ENCODE results near the gene ADRA1B.

ADRA1B gene

DNA sequence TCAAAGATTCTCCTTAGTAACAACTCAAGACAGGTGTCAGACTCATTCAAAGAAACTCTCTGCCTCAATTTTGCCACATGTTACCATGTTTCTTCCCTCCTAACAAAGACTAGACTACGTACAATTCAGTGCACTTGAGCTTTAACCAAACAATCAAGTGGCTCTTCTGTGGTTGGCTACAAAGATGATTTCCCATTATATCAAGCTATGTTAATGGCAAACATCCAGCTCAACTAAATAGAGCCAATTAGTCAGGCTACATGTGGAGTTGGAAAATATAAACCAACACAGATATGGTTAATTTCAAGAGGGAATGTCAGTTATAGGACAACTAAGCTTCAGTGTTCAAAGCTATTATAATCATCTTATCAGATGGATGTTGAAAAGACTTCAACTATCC is 29.2 kb upstream of the ADRA1B start:
- Histone ChIP-seq H3K4me1 (ENCODE audit: insufficient read depth, low read length) (no peaks in the 10 kb centered on the region), H3K4me3 (ENCODE audit: low read depth in 1 of 2, low read length in 2 of 2) (no peak overlapping the region), H3K9me3 (ENCODE audit: low read length) (no peaks in the 10 kb centered on the region)

DNA sequence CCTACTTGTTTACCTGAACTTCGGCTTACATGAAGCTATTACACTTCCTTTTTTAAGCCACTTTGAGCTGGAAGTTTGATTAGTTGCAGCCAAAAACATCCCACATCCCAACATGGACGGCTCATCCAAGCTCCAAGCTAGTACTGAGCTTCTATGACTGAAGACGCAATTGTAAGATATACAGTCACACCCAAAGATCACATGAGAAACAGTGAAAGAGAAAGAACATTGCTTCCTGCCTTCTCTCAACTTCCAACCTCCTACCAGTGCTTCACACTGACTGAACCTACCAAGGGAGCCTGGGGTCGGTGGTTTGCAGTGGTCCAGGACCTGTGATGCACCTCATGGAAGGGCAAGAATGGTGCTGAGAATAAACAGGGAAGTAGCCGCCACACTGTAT is 27.4 kb upstream of the ADRA1B start:
- Histone ChIP-seq H3K27ac (ENCODE audit: low read depth, low read length) (no peak overlapping the region), H3K4me1 (ENCODE audit: insufficient read depth, low read length) (no peaks in the 10 kb centered on the region), H3K9me3 (ENCODE audit: low read length) (no peaks in the 10 kb centered on the region), H3K27me3 (ENCODE audit: control insufficient read depth in 1 of 2, insufficient read depth in 2 of 2, low read length in 2 of 2) (no peaks in the 10 kb centered on the region), H3K9ac (ENCODE audit: low read length) (no peak overlapping the region), H3K36me3 (ENCODE audit: insufficient read depth, low read length) (no peaks in the 10 kb centered on the region), H3K4me3 (ENCODE audit: low read depth in 1 of 2, low read length in 2 of 2) (no peak overlapping the region)

More for the DNA sequence above, 29.2 kb upstream of the ADRA1B start:
- no peaks in the 10 kb centered on the region for H3K27me3 ChIP-seq (ENCODE audit: control insufficient read depth in 1 of 2, insufficient read depth in 2 of 2, low read length in 2 of 2)
- H3K9ac ChIP-seq (ENCODE audit: low read length): no peak overlapping the region
- no peak overlapping the region for H3K27ac ChIP-seq (ENCODE audit: low read depth, low read length)
- H3K36me3 ChIP-seq (ENCODE audit: insufficient read depth, low read length): no peaks in the 10 kb centered on the region

DNA sequence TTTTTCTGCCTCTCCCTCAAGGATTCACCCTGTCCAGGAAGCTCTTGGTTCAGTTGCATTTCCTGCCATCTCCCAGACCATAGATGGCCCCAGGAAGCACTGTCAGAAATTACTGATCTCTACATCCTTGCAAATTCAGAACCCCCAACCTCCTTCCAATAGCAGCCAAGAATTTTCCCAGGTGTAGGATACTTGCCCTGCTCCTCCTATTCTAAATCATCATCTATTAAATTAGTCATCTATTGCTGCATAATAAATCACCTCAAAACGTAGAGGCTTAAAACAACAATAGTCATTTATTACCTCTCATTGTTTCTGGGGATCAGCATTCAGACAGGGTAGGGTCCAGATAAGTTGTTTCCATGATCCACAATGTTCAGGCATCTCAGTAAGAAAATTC is 26.1 kb upstream of the ADRA1B start:
- no peaks in the 10 kb centered on the region for H3K27me3 ChIP-seq (ENCODE audit: control insufficient read depth in 1 of 2, insufficient read depth in 2 of 2, low read length in 2 of 2)
- H3K4me1 ChIP-seq (ENCODE audit: insufficient read depth, low read length): no peaks in the 10 kb centered on the region
- no peak overlapping the region for H3K27ac ChIP-seq (ENCODE audit: low read depth, low read length)
- H3K9me3 ChIP-seq (ENCODE audit: low read length): no peaks in the 10 kb centered on the region
- H3K4me3 ChIP-seq (ENCODE audit: low read depth in 1 of 2, low read length in 2 of 2): no peak overlapping the region
- H3K9ac ChIP-seq (ENCODE audit: low read length): no peak overlapping the region
- H3K36me3 ChIP-seq (ENCODE audit: insufficient read depth, low read length): no peaks in the 10 kb centered on the region

DNA sequence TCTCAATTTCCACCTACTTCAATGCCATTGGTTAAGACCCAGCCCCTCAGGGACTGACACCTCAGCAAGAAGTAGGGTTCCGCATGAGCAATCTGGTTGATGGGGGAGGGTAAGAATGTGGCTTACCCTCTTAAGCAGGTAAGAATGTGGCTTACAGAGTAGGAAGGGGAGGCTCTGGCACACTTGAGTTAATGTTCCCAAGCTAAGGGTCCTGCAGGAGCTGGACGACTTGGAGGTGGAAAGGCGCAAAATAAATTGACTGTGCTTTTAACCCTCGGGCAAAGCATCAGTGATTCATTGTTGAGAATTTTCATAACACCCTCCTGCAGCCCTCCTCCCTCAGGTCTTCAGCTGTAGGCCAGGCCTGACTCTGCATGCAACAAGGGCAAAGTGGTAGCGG is 24.9 kb upstream of the ADRA1B start:
- Histone ChIP-seq H3K27me3 (ENCODE audit: control insufficient read depth in 1 of 2, insufficient read depth in 2 of 2, low read length in 2 of 2) (no peaks in the 10 kb centered on the region), H3K27ac (ENCODE audit: low read depth, low read length) (no peak overlapping the region), H3K4me1 (ENCODE audit: insufficient read depth, low read length) (no peaks in the 10 kb centered on the region), H3K36me3 (ENCODE audit: insufficient read depth, low read length) (no peaks in the 10 kb centered on the region), H3K9ac (ENCODE audit: low read length) (no peak overlapping the region), H3K9me3 (ENCODE audit: low read length) (no peaks in the 10 kb centered on the region), H3K4me3 (ENCODE audit: low read depth in 1 of 2, low read length in 2 of 2) (no peak overlapping the region)

DNA sequence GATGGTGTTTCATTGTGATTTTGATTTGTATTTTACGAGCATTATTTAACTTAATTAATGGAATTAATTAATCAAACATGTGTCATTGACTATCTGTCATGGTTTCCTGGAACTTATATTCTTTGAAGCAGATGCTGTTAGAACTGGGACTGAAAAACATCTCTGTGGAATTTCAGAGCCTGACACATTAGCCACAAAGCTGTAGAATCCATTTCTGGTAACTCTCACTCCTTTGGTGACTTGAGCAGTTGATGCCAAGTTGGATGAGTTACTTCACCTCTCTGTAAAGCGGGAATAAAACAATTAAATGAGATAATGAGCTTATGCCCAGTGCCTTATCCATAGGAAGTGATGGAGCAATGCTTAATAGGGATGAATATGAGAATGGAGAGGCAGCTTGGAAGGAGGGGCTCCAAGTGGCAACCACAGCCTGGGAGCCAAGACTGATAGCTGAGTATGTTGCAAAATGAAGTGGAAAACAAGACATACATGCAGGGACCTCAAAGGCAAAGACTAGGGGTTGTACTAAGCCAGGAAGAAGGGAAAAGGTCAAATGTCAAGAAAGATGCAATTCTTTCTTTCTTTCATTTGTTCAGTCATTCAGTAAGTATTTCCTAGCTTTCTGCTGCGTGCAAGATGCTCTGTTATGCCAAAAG is 23.1 kb upstream of the ADRA1B start:
- Histone ChIP-seq H3K4me1 (ENCODE audit: insufficient read depth, low read length) (no peaks in the 10 kb centered on the region), H3K27me3 (ENCODE audit: control insufficient read depth in 1 of 2, insufficient read depth in 2 of 2, low read length in 2 of 2) (no peaks in the 10 kb centered on the region), H3K9ac (ENCODE audit: low read length) (no peak overlapping the region), H3K36me3 (ENCODE audit: insufficient read depth, low read length) (no peaks in the 10 kb centered on the region), H3K27ac (ENCODE audit: low read depth, low read length) (no peak overlapping the region), H3K9me3 (ENCODE audit: low read length) (no peaks in the 10 kb centered on the region), H3K4me3 (ENCODE audit: low read depth in 1 of 2, low read length in 2 of 2) (no peak overlapping the region)

DNA sequence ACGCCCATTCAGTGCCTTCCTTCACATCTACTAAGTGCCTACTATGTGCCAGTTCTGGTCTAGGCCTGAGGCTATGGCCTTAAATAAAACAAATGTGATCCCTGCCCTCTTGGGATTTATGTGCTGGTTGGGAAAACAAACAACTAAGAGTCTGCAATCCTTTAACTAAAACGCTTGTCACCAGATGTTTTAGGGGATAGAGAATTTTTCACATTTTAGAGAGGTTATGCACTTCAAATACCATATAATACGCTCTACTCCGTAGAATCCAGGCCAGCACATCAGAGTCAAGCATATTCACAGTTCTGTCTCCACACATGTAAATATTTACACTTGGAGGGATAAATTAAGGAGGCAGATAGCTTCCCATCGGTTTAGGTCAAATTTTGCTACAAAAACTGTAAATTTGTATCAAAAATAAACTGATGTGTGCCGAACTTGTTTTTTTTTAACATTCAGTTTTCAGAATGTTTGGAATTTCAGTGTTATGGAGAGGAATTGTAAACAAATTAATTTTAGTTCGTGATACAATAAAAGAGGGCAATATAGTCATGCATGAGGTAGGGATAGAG is 22.0 kb upstream of the ADRA1B start:
- Histone ChIP-seq H3K9me3 (ENCODE audit: low read length) (no peaks in the 10 kb centered on the region), H3K36me3 (ENCODE audit: insufficient read depth, low read length) (no peaks in the 10 kb centered on the region), H3K27me3 (ENCODE audit: control insufficient read depth in 1 of 2, insufficient read depth in 2 of 2, low read length in 2 of 2) (no peaks in the 10 kb centered on the region), H3K4me3 (ENCODE audit: low read depth in 1 of 2, low read length in 2 of 2) (no peak overlapping the region), H3K9ac (ENCODE audit: low read length) (no peak overlapping the region), H3K4me1 (ENCODE audit: insufficient read depth, low read length) (no peaks in the 10 kb centered on the region), H3K27ac (ENCODE audit: low read depth, low read length) (no peak overlapping the region)

DNA sequence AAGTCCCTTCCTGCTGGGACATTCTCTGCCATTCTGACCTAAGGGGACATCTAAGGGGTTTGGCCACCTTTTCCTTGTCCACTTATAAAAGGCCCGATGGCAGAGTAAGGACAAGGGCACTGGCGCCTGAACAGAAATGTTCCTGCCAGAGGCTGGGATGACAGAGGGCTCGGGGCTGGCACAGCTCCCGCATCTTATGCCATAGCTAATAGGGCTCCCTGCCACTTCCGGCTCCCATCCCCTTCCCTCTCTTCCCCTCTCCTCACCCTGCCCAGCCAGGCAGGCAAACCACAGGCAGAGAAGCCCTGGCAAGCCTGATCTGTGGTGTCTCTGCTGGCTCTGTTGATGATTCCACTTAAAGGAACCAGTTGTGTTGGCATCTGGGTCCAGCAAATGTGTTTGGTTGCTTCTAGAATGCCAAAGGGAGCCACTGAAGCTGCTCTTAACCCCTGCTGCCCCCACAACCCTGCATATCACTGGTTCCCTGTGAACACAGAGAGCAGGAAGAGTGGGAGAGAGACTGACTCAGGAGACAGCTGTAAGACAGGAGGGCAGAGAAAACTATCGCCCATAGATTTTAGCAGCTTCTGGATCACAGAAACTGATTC is 18.4 kb upstream of the ADRA1B start:
- H3K9me3 ChIP-seq (ENCODE audit: low read length): no peaks in the 10 kb centered on the region

DNA sequence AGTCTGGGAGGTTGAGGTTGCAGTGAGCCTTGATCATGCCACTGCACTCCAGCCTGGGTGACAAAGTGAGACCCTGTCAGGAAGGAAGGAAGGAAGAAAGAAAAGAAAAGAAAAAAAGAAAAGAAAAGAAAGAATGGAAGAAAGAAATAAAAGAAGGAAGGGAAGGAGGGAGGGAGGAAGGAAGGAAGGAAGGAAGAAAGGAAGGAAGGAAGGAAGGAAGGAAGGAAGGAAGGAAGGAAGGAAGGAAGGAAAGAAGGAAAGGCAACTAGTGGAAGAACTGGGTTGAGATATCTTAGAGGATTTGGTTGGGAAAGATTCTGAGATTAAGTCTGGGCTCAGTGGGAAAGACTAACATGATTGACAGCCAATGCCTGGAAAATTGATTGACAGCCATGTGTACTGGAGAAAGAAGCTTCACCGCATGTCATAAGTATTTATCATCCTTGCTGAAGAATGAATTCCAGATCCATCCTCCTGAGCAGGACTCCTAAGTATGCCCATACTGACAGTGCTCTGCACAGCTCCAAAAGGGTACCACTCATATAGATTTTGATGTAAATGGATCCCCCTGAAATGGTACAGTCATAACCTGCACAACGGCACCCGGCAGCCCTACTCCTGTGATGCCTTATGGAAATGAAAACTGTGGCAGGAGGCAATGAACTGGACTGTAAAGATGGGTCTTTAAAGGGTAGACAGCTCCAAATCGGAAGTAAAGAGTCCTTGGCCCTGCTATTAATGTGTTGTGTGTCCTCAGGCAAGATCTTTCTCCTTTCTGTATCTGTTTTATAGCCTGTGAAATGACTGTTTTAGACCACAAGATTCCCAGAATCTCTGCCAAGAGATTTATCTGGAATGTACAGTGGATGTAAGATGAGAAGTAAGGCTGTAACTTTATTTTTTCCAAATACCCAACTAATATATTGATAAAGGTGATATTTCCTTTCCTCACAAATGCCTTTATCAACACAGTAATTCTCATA is 16.9 kb upstream of the ADRA1B start:
- Histone ChIP-seq H3K27me3 (ENCODE audit: control insufficient read depth in 1 of 2, insufficient read depth in 2 of 2, low read length in 2 of 2) (no peaks in the 10 kb centered on the region), H3K4me3 (ENCODE audit: low read depth in 1 of 2, low read length in 2 of 2) (no peak overlapping the region), H3K9ac (ENCODE audit: low read length) (no peak overlapping the region), H3K4me1 (ENCODE audit: insufficient read depth, low read length) (no peaks in the 10 kb centered on the region), H3K36me3 (ENCODE audit: insufficient read depth, low read length) (no peaks in the 10 kb centered on the region), H3K9me3 (ENCODE audit: low read length) (no peaks in the 10 kb centered on the region), H3K27ac (ENCODE audit: low read depth, low read length) (no peak overlapping the region)

More for the DNA sequence above, 18.4 kb upstream of the ADRA1B start:
- H3K36me3 ChIP-seq (ENCODE audit: insufficient read depth, low read length): no peaks in the 10 kb centered on the region
- H3K4me3 ChIP-seq (ENCODE audit: low read depth in 1 of 2, low read length in 2 of 2): no peak overlapping the region
- no peaks in the 10 kb centered on the region for H3K4me1 ChIP-seq (ENCODE audit: insufficient read depth, low read length)
- no peak overlapping the region for H3K27ac ChIP-seq (ENCODE audit: low read depth, low read length)
- no peaks in the 10 kb centered on the region for H3K27me3 ChIP-seq (ENCODE audit: control insufficient read depth in 1 of 2, insufficient read depth in 2 of 2, low read length in 2 of 2)
- no peak overlapping the region for H3K9ac ChIP-seq (ENCODE audit: low read length)

DNA sequence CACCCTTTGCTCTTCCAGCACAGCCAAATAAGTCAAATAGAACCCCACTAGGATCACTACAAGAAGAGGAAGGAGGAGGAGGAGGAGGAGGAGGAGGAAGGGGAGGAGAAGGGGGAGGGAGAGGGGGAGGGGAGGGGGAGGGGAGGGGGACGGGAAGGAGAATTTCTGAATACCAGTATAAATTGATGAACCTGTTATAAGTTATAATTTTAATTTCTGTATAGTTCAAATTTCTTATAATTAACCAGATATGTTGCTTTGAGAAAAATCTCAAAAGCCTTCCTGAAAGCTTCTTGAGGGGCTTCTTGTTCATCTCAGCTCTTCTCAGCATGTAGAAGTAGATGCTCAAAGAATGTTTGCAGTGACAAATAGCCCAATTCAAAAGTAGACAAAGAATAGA is 15.0 kb upstream of the ADRA1B start:
- Histone ChIP-seq H3K9me3 (ENCODE audit: low read length) (no peaks in the 10 kb centered on the region), H3K4me1 (ENCODE audit: insufficient read depth, low read length) (no peaks in the 10 kb centered on the region), H3K27me3 (ENCODE audit: control insufficient read depth in 1 of 2, insufficient read depth in 2 of 2, low read length in 2 of 2) (no peaks in the 10 kb centered on the region), H3K27ac (ENCODE audit: low read depth, low read length) (no peak overlapping the region), H3K36me3 (ENCODE audit: insufficient read depth, low read length) (no peaks in the 10 kb centered on the region), H3K4me3 (ENCODE audit: low read depth in 1 of 2, low read length in 2 of 2) (no peak overlapping the region), H3K9ac (ENCODE audit: low read length) (no peak overlapping the region)

DNA sequence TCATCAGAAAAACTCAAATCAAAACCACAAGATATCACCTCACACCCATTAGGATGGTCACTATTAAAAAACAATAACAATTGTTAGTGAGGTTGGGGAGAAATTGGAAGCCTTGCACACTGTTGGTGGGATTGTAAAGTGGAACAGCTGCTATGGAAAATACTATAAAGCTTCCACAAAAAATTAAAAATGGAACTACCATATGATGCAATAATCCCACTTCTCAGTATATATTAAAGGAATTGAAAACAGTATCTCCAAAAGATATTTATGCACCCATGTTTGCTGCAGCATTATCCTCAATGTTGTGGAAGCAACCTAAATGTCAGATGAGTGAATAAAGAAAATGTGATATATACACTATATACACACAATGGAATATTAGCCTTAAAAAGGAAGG is 14.5 kb upstream of the ADRA1B start:
- no peaks in the 10 kb centered on the region for H3K9me3 ChIP-seq (ENCODE audit: low read length)
- H3K36me3 ChIP-seq (ENCODE audit: insufficient read depth, low read length): no peaks in the 10 kb centered on the region
- no peaks in the 10 kb centered on the region for H3K27me3 ChIP-seq (ENCODE audit: control insufficient read depth in 1 of 2, insufficient read depth in 2 of 2, low read length in 2 of 2)
- H3K4me1 ChIP-seq (ENCODE audit: insufficient read depth, low read length): no peaks in the 10 kb centered on the region
- H3K4me3 ChIP-seq (ENCODE audit: low read depth in 1 of 2, low read length in 2 of 2): no peak overlapping the region
- no peak overlapping the region for H3K9ac ChIP-seq (ENCODE audit: low read length)
- H3K27ac ChIP-seq (ENCODE audit: low read depth, low read length): no peak overlapping the region

DNA sequence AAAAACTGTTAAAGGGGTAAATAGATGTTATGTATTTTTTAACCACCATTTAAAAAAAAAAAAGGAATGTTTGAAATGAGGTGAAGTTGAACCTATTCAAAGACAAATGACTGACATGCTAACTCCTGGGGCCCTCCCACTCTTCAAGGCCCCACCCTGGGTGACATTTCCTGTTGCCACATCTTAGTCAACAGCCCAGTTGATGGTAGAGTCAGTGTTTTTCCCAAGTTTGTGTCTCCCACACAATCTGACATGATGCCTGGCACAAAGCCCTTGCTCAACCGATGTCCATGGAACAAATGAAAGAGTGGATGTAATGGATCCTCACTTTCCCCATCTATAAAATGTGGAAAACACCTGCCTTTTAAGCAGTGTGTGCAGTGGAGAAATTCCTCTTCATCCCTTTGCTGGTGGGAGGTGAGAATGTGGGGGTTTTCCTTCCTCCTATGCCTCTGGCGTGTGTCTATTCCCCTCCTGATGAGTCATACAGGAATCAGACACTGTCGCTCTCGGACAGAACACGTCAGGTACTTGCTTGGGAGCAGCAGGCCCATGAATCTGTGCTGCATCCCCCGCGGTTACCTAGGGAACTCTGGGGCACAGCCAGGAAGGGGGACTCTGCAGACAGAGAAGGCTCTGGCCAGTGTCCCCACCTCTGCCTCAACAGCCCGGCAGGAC is 13.7 kb upstream of the ADRA1B start:
- H3K36me3 ChIP-seq (ENCODE audit: insufficient read depth, low read length): no peaks in the 10 kb centered on the region
- H3K27ac ChIP-seq (ENCODE audit: low read depth, low read length): no peak overlapping the region
- H3K4me3 ChIP-seq (ENCODE audit: low read depth in 1 of 2, low read length in 2 of 2): no peak overlapping the region
- H3K27me3 ChIP-seq (ENCODE audit: control insufficient read depth in 1 of 2, insufficient read depth in 2 of 2, low read length in 2 of 2): no peaks in the 10 kb centered on the region
- no peak overlapping the region for H3K9ac ChIP-seq (ENCODE audit: low read length)
- H3K4me1 ChIP-seq (ENCODE audit: insufficient read depth, low read length): no peaks in the 10 kb centered on the region
- H3K9me3 ChIP-seq (ENCODE audit: low read length): no peaks in the 10 kb centered on the region
